Glutamatergic neuron (in vitro differentiated cells): ENCODE data around the gene UNC5B. TPM values are rescaled to one million over a fixed set of nuclear protein-coding genes. Genes with fewer than 3 reads are reported as not detected.

Experiments
- DNase-seq: peaks from one replicate; pipeline ENCODE4 v3.0.0; 2022
- H3K27ac Mint-ChIP-seq: one replicate; pipeline ENCODE4 v1.8.0; 2020; ENCODE audit warnings: mild to moderate bottlenecking, mixed read lengths, inconsistent platforms; ENCODE audit not compliant: unreplicated experiment
- H3K27me3 Mint-ChIP-seq: one replicate; pipeline ENCODE4 v1.8.0; 2020; ENCODE audit warnings: mild to moderate bottlenecking, moderate library complexity, mixed read lengths, inconsistent platforms; ENCODE audit not compliant: unreplicated experiment
- H3K36me3 Mint-ChIP-seq: one replicate; pipeline ENCODE4 v1.8.0; 2020; ENCODE audit warnings: mild to moderate bottlenecking, mixed read lengths, inconsistent platforms; ENCODE audit not compliant: unreplicated experiment
- H3K4me1 Mint-ChIP-seq: one replicate; pipeline ENCODE4 v1.8.0; 2020; ENCODE audit warnings: mild to moderate bottlenecking, low read depth, mixed read lengths, inconsistent platforms; ENCODE audit not compliant: unreplicated experiment
- H3K4me3 Mint-ChIP-seq: one replicate; pipeline ENCODE4 v1.8.0; 2020; ENCODE audit warnings: mild to moderate bottlenecking, mixed read lengths, inconsistent platforms; ENCODE audit not compliant: unreplicated experiment
- H3K9me3 Mint-ChIP-seq: one replicate; pipeline ENCODE4 v1.8.0; 2020; ENCODE audit warnings: mild to moderate bottlenecking, moderate library complexity, mixed read lengths, inconsistent platforms; ENCODE audit not compliant: unreplicated experiment
- total RNA-seq: library from RNA; stranded (reverse); fragmentation: NEBNext Ultra II Directional; extraction: Animal tissue kit (Norgen Biotek cat#: 25700); gene quantifications from one replicate; pipeline ENCODE4 v1.2.1, GENCODE V29; 2021; ENCODE audit not compliant: unreplicated experiment
- TF ChIP-seq, protein P1 (sequence below): fragments of 200-600 bp; sonication (generic); IDR thresholded peaks from one replicate; pipeline ENCODE4 v1.5.0; 2021; ENCODE audit not compliant: partially characterized antibody, unreplicated experiment

The UNC5B gene
- total RNA-seq, 1 donor from 2014 or later = 22.6 TPM

DNA sequence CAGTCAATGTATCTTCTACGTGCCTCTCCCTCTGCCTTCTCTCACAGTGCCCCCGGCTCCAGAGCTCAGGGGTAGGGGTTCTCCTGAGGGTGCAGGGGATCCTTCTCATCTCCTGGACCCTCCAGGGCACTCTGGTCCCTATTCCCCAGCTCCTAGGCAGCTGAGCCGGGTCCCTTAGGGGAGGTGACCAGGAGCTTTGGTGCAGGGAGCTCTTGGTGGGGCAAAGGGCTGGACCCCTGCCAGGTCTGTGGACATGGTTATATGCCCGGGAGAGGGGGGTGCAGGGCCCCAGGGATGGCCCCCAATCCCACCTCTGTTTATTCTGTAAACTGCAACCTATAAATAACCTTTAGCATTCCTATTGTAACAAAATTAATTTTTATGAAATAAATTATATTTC is 90.1 kb downstream of the UNC5B start:
- Mint-ChIP-seq H3K36me3 (no peaks in the 10 kb centered on the region), H3K27ac (no peak overlapping the region), H3K27me3 (peaks cover 6% of the 10 kb centered on the region), H3K4me1 (peaks cover 6% of the 10 kb centered on the region), H3K9me3 (peaks cover 5% of the 10 kb centered on the region), H3K4me3 (no peak overlapping the region)
- TF ChIP-seq, protein P1, sequence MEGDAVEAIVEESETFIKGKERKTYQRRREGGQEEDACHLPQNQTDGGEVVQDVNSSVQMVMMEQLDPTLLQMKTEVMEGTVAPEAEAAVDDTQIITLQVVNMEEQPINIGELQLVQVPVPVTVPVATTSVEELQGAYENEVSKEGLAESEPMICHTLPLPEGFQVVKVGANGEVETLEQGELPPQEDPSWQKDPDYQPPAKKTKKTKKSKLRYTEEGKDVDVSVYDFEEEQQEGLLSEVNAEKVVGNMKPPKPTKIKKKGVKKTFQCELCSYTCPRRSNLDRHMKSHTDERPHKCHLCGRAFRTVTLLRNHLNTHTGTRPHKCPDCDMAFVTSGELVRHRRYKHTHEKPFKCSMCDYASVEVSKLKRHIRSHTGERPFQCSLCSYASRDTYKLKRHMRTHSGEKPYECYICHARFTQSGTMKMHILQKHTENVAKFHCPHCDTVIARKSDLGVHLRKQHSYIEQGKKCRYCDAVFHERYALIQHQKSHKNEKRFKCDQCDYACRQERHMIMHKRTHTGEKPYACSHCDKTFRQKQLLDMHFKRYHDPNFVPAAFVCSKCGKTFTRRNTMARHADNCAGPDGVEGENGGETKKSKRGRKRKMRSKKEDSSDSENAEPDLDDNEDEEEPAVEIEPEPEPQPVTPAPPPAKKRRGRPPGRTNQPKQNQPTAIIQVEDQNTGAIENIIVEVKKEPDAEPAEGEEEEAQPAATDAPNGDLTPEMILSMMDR = no peak
- no peak for DNase-seq

DNA sequence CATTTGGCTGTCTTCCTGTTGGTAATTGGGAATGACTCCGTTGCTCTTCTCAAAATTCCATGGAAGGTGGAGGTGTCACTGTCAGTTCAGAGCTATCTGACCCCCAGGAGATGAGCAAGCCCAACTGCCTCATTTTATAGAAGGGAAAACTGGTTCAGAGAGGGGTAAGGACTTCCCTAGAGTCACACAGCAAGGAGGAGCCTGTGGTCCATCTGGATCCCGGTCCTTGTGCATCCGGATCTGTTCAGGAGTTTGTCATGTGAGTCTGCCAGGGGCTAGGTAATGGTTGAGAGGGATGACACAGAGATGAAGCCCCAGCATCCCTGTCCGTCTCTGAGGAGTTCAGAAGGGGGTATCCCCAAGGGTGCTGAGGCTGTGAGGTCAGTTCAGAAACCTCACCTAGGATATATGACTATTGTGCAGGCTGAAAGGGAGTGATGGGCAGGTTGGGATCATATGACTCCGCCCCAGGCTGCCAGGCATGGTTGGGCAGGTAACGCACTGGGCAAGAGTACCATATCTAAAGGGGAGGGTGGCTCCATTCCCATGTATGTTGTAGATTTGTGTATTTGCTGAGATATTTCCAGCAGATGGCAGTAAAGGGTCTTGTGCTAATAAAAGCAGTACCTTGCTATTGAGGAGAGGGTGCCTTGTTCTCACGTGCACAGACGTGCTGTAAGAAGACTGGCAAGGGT is 90.7 kb downstream of the UNC5B start:
- Mint-ChIP-seq H3K4me3 (no peak overlapping the region), H3K9me3 (peaks cover 5% of the 10 kb centered on the region), H3K27me3 (peaks cover 5% of the 10 kb centered on the region), H3K27ac (no peak overlapping the region), H3K4me1 (peaks cover 3% of the 10 kb centered on the region), H3K36me3 (no peaks in the 10 kb centered on the region)
- TF ChIP-seq, protein P1 = peak; percentile 50
- no peak for DNase-seq

DNA sequence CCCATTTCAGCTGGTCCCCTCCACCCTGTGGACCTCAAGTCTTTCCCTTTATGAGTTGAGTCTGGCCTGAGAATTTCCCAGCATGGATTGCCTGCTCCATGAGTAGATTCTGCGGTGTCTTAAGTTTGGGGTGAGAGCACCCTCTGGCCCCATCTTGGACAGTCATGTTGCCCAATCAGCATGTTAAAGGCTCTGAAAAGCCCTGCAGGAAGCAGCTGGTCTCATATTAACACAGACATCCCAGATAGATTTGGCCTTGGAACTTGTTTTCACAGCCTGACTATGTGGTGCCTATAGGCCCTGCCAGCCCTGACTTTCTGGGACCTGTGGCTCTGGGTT is 91.2 kb downstream of the UNC5B start:
- no peak for DNase-seq
- Mint-ChIP-seq H3K9me3 (peaks cover 4% of the 10 kb centered on the region), H3K27ac (no peak overlapping the region), H3K4me1 (peaks cover 3% of the 10 kb centered on the region), H3K27me3 (peaks cover 5% of the 10 kb centered on the region), H3K4me3 (no peak overlapping the region), H3K36me3 (no peaks in the 10 kb centered on the region)
- TF ChIP-seq, protein P1 = no peak

DNA sequence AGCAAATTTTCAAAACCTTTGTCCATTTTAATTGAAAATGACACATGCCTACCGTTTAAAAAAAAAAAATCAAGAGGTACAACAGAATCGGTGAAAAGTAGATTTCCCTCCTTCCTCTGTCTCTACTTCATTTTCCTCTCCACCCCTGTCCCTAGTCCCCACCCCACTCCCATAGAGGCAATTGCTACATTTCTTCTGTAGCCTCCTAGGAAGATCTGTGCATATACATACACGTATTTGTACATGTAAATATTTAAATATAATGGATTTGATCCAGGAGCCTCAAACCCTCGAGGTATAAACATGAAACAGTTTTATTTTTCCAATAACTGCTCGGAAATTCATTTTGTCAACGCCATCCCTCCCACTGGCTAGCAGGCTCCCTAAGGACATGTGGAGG is 92.5 kb downstream of the UNC5B start:
- H3K4me1 Mint-ChIP-seq = no peaks in the 10 kb centered on the region
- peaks cover 3% of the 10 kb centered on the region for H3K27me3 Mint-ChIP-seq
- DNase-seq = no peak
- no peaks in the 10 kb centered on the region for H3K36me3 Mint-ChIP-seq
- no peak overlapping the region for H3K27ac Mint-ChIP-seq
- peaks cover under 1% of the 10 kb centered on the region for H3K9me3 Mint-ChIP-seq
- TF ChIP-seq, protein P1 = no peak
- no peak overlapping the region for H3K4me3 Mint-ChIP-seq

DNA sequence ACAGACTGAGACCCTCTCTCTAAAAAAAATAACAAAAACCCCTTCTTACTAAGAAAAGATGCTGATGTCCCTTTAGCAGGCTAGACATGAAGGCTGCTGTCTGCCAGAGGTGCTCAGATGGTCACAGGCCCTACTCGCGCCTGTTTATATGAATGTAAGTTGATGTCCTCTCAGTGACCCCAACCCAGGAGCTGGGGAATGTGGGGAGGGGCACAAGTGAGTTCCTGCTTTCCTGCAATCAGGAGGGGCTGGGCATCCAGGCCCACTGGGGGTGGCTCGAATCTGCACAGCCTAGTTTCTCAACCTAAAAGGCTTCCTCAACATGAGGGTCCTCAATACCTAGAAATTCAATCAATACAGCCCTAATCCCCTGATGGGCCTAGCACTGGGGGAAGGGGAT is 94.6 kb downstream of the UNC5B start:
- Mint-ChIP-seq H3K27ac (no peak overlapping the region), H3K4me1 (no peaks in the 10 kb centered on the region), H3K4me3 (no peak overlapping the region), H3K27me3 (peaks cover 3% of the 10 kb centered on the region), H3K9me3 (no peaks in the 10 kb centered on the region), H3K36me3 (no peaks in the 10 kb centered on the region)
- TF ChIP-seq, protein P1 = no peak
- DNase-seq = no peak
